MM.1S (cell line): Measurements from ENCODE around the gene NEURL3.

Source experiments
- DNase-seq: peaks from one replicate; pipeline ENCODE4 v3.0.0-alpha.2; 2015
- H2AFZ ChIP-seq: fragments of 300-600 bp; sonication (generic); 2 replicates; pipeline ENCODE4 v1.6.0; 2016; ENCODE audit warnings: antibody characterized with exemption, low read length
- H3F3A ChIP-seq: fragments of 300-600 bp; sonication (generic); 2 replicates; pipeline ENCODE4 v1.6.1; 2016; ENCODE audit warnings: mild to moderate bottlenecking, antibody characterized with exemption, low read length, moderate library complexity, mixed read lengths; ENCODE audit not compliant: insufficient read depth
- H3K27ac ChIP-seq: fragments of 300-600 bp; sonication (generic); 2 replicates; pipeline ENCODE4 v1.5.1; 2016; ENCODE audit warnings: mild to moderate bottlenecking, low read length
- H3K27me3 ChIP-seq: fragments of 300-600 bp; sonication (generic); replicated peaks from 2 replicates; pipeline ENCODE4 v1.6.0; 2016; ENCODE audit warnings: low read length; ENCODE audit not compliant: insufficient read depth
- H3K36me3 ChIP-seq: fragments of 300-600 bp; sonication (generic); replicated peaks from 2 replicates; pipeline ENCODE4 v1.6.1; 2016; ENCODE audit warnings: mild to moderate bottlenecking, low read length, mixed read lengths; ENCODE audit not compliant: insufficient read depth
- H3K4me1 ChIP-seq: fragments of 300-600 bp; sonication (generic); 2 replicates; pipeline ENCODE4 v1.6.1; 2016; ENCODE audit warnings: low read length, mixed read lengths
- H3K4me2 ChIP-seq: fragments of 300-600 bp; sonication (generic); 2 replicates; pipeline ENCODE4 v1.6.0; 2016; ENCODE audit warnings: low read depth, low read length
- H3K4me3 ChIP-seq: fragments of 300-600 bp; sonication (generic); 2 replicates; pipeline ENCODE4 v1.5.1; 2016; ENCODE audit warnings: low read length, mixed read lengths
- H3K79me2 ChIP-seq: fragments of 300-600 bp; sonication (generic); 2 replicates; pipeline ENCODE4 v1.6.1; 2016; ENCODE audit warnings: mixed run types, low read length, mixed read lengths
- H3K9ac ChIP-seq: fragments of 300-600 bp; sonication (generic); 2 replicates; pipeline ENCODE4 v1.6.1; 2016; ENCODE audit warnings: low read length, mixed read lengths
- H3K9me2 ChIP-seq: fragments of 300-600 bp; sonication (generic); replicated peaks from 2 replicates; pipeline ENCODE4 v1.6.1; 2016; ENCODE audit warnings: mild to moderate bottlenecking, low read length, mixed read lengths; ENCODE audit not compliant: insufficient read depth
- H3K9me3 ChIP-seq: fragments of 300-600 bp; sonication (generic); replicated peaks from 2 replicates; pipeline ENCODE4 v1.6.1; 2016; ENCODE audit warnings: mild to moderate bottlenecking, low read length, mixed read lengths; ENCODE audit not compliant: insufficient read depth
- H4K20me1 ChIP-seq: fragments of 300-600 bp; sonication (generic); 2 replicates; pipeline ENCODE4 v1.6.1; 2016; ENCODE audit warnings: mild to moderate bottlenecking, low read length, moderate library complexity, mixed read lengths; ENCODE audit not compliant: insufficient read depth
- CTCF ChIP-seq: fragments of 300-600 bp; sonication (generic); IDR thresholded peaks from 2 replicates; pipeline ENCODE4 v1.5.1; 2016; ENCODE audit warnings: antibody characterized with exemption, low read length, mixed read lengths
- EZH2 ChIP-seq: fragments of 300-600 bp; sonication (generic); optimal IDR thresholded peaks from 2 replicates; pipeline ENCODE3; 2017; ENCODE audit warnings: low read depth, mild to moderate bottlenecking, antibody characterized with exemption, low read length, mixed read lengths
- EZH2phosphoT487 ChIP-seq: fragments of 300-600 bp; sonication (generic); IDR thresholded peaks from 2 replicates; pipeline ENCODE4 v1.6.1; 2018; ENCODE audit warnings: antibody characterized with exemption, low read length

NEURL3 gene

DNA sequence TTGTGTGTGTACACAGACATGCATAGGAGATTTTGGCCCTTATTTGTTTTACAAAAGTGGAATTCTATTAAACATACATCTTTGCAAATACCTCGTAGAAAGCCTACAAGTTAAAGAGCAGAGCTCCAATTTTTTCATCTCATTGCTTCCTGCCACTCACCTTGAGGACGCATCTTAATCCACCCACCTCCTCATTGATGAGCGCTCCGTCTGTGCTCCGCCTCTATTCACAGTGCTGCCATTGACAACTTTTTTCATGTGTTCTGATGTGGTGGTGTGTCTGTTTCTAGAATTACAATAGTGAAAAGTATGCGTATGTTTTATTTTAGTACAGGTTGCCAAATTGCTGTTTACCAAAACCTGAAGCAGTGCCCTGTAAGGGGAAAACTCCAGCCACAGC, 36.3 kb downstream of the NEURL3 start:
- Histone ChIP-seq H3K4me3 (no peak overlapping the region), H3K27me3 (no peaks in the 10 kb centered on the region), H3K79me2 (no peaks in the 10 kb centered on the region), H3K27ac (no peak overlapping the region), H4K20me1 (no peaks in the 10 kb centered on the region), H3K9me2 (no peaks in the 10 kb centered on the region), H3K36me3 (no peaks in the 10 kb centered on the region), H3K4me1 (no peaks in the 10 kb centered on the region), H3K9me3 (no peaks in the 10 kb centered on the region), H2AFZ (no peak overlapping the region), H3K9ac (no peak overlapping the region), H3K4me2 (no peak overlapping the region), H3F3A (no peaks in the 10 kb centered on the region)
- no peak for DNase-seq
- TF ChIP-seq EZH2phosphoT487 (no peak), CTCF (no peak), EZH2 (no peak)

DNA sequence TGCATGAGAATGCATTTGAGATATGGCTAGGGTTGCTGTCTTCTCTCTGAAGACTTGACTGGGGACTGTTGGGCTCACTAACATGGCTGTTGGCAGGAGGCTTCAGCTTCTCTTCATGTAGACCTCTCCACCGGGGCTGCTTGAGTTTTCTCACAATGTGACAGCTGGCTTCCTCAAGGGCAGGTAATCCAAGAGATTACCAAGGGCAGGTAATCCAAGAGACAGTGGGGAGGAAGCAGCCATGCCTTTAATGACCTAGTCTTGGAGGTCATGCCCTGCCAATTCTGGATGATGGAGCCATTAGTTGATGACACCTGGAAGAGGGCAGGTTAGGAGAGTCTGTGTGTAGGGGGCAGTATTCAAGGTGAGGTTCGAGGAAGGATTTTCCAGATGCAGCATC, 40.5 kb downstream of the NEURL3 start:
- Histone ChIP-seq H3F3A (no peaks in the 10 kb centered on the region), H3K9ac (no peak overlapping the region), H3K4me3 (no peak overlapping the region), H3K79me2 (no peaks in the 10 kb centered on the region), H3K36me3 (no peaks in the 10 kb centered on the region), H3K9me2 (no peaks in the 10 kb centered on the region), H3K9me3 (no peaks in the 10 kb centered on the region), H3K27me3 (no peaks in the 10 kb centered on the region), H4K20me1 (no peaks in the 10 kb centered on the region), H3K4me1 (no peaks in the 10 kb centered on the region), H3K27ac (no peak overlapping the region), H3K4me2 (no peak overlapping the region), H2AFZ (no peak overlapping the region)
- DNase-seq: no peak
- TF ChIP-seq CTCF (no peak), EZH2phosphoT487 (no peak), EZH2 (no peak)

DNA sequence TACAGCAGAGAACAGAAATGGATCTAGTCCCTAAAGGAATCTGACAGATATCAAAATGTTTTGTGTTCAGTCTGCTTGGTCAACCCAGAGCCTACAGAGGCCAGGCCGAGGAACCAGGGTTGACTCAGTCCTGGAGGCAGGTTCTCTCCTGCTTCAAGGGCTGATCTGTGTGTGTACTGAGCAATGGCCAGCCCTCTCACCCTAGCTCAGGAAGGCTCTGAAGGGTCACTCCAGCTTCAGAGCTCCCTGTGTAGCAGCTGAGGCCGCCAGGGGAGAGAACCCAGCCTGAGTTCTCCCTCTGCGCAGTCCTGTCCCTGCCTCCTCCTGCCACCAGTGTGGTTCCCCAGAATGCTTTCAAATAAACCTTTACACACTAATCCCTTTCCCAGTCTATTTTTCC, 41.1 kb downstream of the NEURL3 start:
- TF ChIP-seq EZH2phosphoT487 (no peak), EZH2 (no peak), CTCF (no peak)
- Histone ChIP-seq H3K36me3 (no peaks in the 10 kb centered on the region), H3K27me3 (no peaks in the 10 kb centered on the region), H3K4me2 (no peak overlapping the region), H3F3A (no peaks in the 10 kb centered on the region), H4K20me1 (no peaks in the 10 kb centered on the region), H3K9me2 (no peaks in the 10 kb centered on the region), H2AFZ (no peak overlapping the region), H3K27ac (no peak overlapping the region), H3K4me3 (no peak overlapping the region), H3K9ac (no peak overlapping the region), H3K4me1 (no peaks in the 10 kb centered on the region), H3K79me2 (no peaks in the 10 kb centered on the region), H3K9me3 (no peaks in the 10 kb centered on the region)
- DNase-seq: no peak
